SK-N-DZ (cell line): ENCODE results near the gene MCM8.

ENCODE experiments used
- DNase-seq: peaks from one replicate; pipeline ENCODE4 v3.0.0-alpha.2; 2015; ENCODE audit warnings: low spot score

The MCM8 gene

GRCh38 chr20:5945963-5946362 is 4.5 kb upstream of the MCM8 start:
- no peak for DNase-seq

- no peak for DNase-seq
Observed at GRCh38 chr20:5947276-5947675, 3.2 kb upstream of the MCM8 start.

GRCh38 chr20:5949943-5950270 is 545 bp upstream of the MCM8 start:
- no peak for DNase-seq

GRCh38 chr20:5967469-5967868 is 17.0 kb downstream of the MCM8 start:
- DNase-seq: no peak

GRCh38 chr20:5968462-5968861 is 18.0 kb downstream of the MCM8 start:
- no peak for DNase-seq

- DNase-seq: no peak
Observed at GRCh38 chr20:5969348-5969935, 19.0 kb downstream of the MCM8 start.

GRCh38 chr20:5969940-5970339 is 19.5 kb downstream of the MCM8 start:
- DNase-seq: no peak

GRCh38 chr20:5970381-5970780 is 19.9 kb downstream of the MCM8 start:
- no peak for DNase-seq

- no peak for DNase-seq
Observed at GRCh38 chr20:5971203-5971602, 20.8 kb downstream of the MCM8 start.

GRCh38 chr20:5973172-5973571 is 22.7 kb downstream of the MCM8 start:
- no peak for DNase-seq

GRCh38 chr20:5973971-5974370 is 23.5 kb downstream of the MCM8 start:
- no peak for DNase-seq

GRCh38 chr20:5974531-5974930 is 24.1 kb downstream of the MCM8 start:
- DNase-seq: no peak

GRCh38 chr20:5975778-5976177 is 25.3 kb downstream of the MCM8 start:
- DNase-seq: no peak

GRCh38 chr20:5977223-5977622 is 26.8 kb downstream of the MCM8 start:
- no peak for DNase-seq

- no peak for DNase-seq
Observed at GRCh38 chr20:5977975-5978374, 27.5 kb downstream of the MCM8 start.

GRCh38 chr20:5979801-5980200 is 29.3 kb downstream of the MCM8 start:
- no peak for DNase-seq

GRCh38 chr20:5980720-5981538 is 30.5 kb downstream of the MCM8 start:
- no peak for DNase-seq

GRCh38 chr20:5987383-5987782 is 36.9 kb downstream of the MCM8 start:
- no peak for DNase-seq

- DNase-seq: no peak
Observed at GRCh38 chr20:5989539-5989938, 39.1 kb downstream of the MCM8 start.

GRCh38 chr20:5990946-5991345 is 40.5 kb downstream of the MCM8 start:
- no peak for DNase-seq

GRCh38 chr20:5991623-5992441 is 41.4 kb downstream of the MCM8 start:
- DNase-seq: no peak

GRCh38 chr20:5996765-5997164 is 46.3 kb downstream of the MCM8 start:
- no peak for DNase-seq

GRCh38 chr20:5999783-6000182 is 49.3 kb downstream of the MCM8 start:
- no peak for DNase-seq
